ENCODE measurements around the gene TOMM70.

DNA sequence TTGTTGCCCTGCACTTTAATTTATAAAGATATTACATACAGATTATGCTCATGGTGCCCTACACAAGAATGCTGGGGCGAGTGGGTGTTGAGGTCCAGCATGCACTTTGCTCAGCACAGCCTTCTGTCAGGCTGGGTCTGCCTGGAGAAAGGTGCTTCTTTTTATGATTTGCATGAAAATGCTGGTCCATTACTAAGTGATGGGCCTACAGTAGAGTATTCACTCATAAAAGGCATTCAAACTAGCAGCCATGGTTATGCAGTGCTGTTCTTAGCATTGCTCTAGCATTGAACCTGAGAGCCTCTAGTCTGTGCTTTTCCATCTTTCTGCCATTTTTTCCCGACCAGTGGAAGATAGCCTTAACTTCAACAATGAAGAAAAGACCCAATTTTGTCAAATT, 12.7 kb upstream of the TOMM70 start:
- TF ChIP-seq, protein P1, sequence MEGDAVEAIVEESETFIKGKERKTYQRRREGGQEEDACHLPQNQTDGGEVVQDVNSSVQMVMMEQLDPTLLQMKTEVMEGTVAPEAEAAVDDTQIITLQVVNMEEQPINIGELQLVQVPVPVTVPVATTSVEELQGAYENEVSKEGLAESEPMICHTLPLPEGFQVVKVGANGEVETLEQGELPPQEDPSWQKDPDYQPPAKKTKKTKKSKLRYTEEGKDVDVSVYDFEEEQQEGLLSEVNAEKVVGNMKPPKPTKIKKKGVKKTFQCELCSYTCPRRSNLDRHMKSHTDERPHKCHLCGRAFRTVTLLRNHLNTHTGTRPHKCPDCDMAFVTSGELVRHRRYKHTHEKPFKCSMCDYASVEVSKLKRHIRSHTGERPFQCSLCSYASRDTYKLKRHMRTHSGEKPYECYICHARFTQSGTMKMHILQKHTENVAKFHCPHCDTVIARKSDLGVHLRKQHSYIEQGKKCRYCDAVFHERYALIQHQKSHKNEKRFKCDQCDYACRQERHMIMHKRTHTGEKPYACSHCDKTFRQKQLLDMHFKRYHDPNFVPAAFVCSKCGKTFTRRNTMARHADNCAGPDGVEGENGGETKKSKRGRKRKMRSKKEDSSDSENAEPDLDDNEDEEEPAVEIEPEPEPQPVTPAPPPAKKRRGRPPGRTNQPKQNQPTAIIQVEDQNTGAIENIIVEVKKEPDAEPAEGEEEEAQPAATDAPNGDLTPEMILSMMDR (IDR thresholded peaks at IDR 0.05; ENCODE audit: low read length) = no peak
- no peak for TF ChIP-seq EZH2 (IDR thresholded peaks at IDR 0.05; ENCODE audit: borderline replicate concordance, low read length)
